ENCODE measurements around the gene NADSYN1.

NADSYN1 gene

DNA sequence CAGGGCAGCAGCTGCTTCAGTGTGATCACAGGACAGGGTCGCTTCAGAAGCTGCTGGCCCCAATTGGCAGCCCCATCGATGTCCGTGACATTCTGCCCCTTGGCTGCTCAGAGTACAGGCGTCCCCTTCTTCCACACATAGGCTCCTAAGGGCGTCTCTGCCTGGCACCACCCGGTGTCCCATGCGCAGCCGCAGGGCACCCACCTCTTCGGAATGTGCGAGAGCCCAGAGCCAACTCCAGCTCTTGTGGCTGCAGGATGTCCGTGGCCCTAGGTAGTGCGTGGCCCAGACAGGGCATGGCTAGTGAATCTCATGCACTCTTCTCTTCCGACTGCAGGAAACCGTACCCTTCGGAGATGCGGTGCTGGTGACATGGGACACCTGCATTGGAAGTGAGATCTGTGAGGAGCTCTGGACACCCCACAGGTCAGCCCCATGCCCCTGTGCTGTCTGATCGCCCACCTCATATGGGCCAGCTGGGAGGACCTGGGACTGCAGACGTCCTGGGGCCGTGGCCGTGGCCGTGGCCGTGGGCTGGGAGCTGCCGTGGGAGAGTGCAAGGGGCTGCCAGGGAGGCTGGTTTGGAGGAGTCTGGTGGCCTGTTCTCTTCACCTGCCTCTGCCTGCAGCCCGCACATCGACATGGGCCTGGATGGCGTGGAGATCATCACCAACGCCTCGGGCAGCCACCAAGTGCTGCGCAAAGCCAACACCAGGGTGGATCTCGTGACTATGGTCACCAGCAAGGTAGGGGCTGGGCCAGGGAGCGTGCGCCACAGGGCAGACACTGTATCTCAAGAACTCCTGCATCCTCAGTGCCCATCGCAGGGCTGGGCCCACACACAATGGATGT is 20.2 kb downstream of the NADSYN1 start:
- Mint-ChIP-seq H3K36me3 (peaks cover 64% of the 10 kb centered on the region), H3K4me3 (no peak overlapping the region), H3K9me3 (no peaks in the 10 kb centered on the region), H3K4me1 (no peaks in the 10 kb centered on the region), H3K27ac (no peak overlapping the region)
- DNase-seq (ENCODE audit: low spot score in 2 of 2) (no peak), ATAC-seq (no peak)

- DNase-seq (ENCODE audit: low spot score in 2 of 2) (no peak), ATAC-seq (no peak)
- peaks cover 70% of the 10 kb centered on the region for H3K36me3 Mint-ChIP-seq
- H3K4me3 Mint-ChIP-seq, result no peak overlapping the region
- no peak overlapping the region for H3K27ac Mint-ChIP-seq
- no peaks in the 10 kb centered on the region for H3K4me1 Mint-ChIP-seq
- H3K9me3 Mint-ChIP-seq, result no peaks in the 10 kb centered on the region
These were observed 20.7 kb downstream of the NADSYN1 start for GRCh38 chr11:71473793-71474080.

DNA sequence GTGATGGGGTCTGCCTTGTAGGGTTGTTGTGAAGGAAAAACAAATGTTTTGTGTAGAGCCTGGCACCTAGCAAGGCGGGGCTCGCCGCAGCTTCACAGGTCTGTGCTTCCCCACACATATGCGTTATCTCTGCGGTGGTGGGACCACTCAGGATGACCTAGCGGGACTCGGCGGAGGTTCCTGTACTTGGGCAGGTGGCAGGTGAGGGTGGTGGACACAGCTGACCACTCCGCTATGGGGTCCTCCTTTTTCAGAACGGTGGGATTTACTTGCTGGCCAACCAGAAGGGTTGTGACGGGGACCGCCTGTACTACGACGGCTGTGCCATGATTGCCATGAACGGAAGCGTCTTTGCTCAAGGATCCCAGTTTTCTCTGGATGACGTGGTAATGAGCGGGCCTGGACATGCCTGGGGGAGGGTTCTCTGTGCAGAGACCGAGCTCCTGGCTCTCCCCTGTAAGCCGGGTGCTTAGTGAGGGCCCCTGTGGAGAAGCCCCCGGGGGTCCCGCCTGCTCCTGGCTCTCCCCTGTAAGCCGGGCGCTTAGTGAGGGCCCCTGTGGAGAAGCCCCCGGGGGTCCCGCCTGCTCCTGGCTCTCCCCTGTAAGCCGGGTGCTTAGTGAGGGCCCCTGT is 21.3 kb downstream of the NADSYN1 start:
- H3K4me1 Mint-ChIP-seq, result no peaks in the 10 kb centered on the region
- no peak overlapping the region for H3K27ac Mint-ChIP-seq
- H3K4me3 Mint-ChIP-seq, result no peak overlapping the region
- no peaks in the 10 kb centered on the region for H3K9me3 Mint-ChIP-seq
- no peak for DNase-seq (ENCODE audit: low spot score in 2 of 2)
- peaks cover 75% of the 10 kb centered on the region for H3K36me3 Mint-ChIP-seq
- ATAC-seq, result no peak

GRCh38 chr11:71474771-71475483 is 21.9 kb downstream of the NADSYN1 start:
- DNase-seq (ENCODE audit: low spot score in 2 of 2), result no peak
- no peak for ATAC-seq
- no peaks in the 10 kb centered on the region for H3K4me1 Mint-ChIP-seq
- peaks cover 82% of the 10 kb centered on the region for H3K36me3 Mint-ChIP-seq
- H3K4me3 Mint-ChIP-seq, result no peak overlapping the region
- no peaks in the 10 kb centered on the region for H3K9me3 Mint-ChIP-seq
- H3K27ac Mint-ChIP-seq, result no peak overlapping the region

DNA sequence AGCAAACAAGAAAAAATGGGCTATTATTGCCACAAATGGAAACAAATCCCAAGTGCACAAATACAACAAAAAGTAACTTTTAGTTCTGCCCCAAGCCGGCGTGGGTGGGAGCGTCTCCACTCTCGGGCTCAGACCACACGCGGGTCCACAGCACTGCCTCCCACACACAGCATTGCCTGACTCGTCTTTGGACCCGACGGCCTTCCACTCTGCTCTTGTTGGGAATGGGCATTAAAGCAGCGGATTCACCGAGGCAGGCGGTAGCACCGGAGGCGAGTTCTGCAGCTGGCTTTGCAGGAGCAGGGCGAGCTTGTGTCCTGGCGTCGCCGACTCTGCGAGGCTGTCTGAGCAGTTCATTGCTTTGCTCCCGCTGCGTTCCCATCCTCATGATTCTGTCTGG is 23.0 kb downstream of the NADSYN1 start:
- Mint-ChIP-seq H3K27ac (no peak overlapping the region), H3K36me3 (peaks cover 93% of the 10 kb centered on the region), H3K4me3 (no peak overlapping the region), H3K9me3 (no peaks in the 10 kb centered on the region), H3K4me1 (no peaks in the 10 kb centered on the region)
- DNase-seq (ENCODE audit: low spot score in 2 of 2) (no peak), ATAC-seq (no peak)

DNA sequence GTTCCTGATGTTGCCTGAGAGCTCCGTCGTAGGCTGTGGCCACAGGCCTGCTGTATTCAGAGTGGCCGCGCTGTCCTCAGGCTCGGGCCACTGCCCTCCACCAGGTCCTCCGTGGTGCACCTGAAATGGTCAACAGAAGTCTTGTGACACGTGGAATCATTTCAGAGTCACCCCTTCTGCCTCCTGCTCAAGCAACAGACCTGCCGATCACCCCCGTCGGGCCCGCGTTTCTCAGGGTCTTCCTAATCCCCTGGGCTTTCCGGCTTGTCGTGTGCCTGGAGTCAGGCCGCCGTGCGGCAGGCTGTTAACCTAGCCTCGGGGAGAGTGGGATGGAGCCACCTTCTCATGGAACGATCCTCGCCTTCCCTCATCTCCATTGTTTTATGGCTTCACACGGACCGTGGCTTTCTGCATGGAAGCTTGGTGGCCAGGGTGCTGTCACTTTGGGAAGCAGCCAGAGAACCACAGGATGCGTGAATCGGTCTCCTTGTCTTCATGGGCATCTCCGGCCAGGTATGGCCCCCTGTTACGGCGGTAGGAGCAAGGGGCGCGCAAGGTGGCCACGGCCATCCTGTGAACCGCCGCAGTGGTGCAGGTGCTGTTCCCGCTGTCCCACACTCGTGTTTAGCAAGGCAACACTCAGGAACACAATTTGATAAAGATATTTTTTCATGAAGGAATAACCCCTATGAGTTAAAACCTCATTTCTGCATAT is 24.1 kb downstream of the NADSYN1 start:
- no peaks in the 10 kb centered on the region for H3K4me1 Mint-ChIP-seq
- DNase-seq (ENCODE audit: low spot score in 2 of 2) (no peak), ATAC-seq (no peak)
- H3K27ac Mint-ChIP-seq, result no peak overlapping the region
- no peaks in the 10 kb centered on the region for H3K9me3 Mint-ChIP-seq
- H3K4me3 Mint-ChIP-seq, result no peak overlapping the region
- H3K36me3 Mint-ChIP-seq, result peaks cover 94% of the 10 kb centered on the region

DNA sequence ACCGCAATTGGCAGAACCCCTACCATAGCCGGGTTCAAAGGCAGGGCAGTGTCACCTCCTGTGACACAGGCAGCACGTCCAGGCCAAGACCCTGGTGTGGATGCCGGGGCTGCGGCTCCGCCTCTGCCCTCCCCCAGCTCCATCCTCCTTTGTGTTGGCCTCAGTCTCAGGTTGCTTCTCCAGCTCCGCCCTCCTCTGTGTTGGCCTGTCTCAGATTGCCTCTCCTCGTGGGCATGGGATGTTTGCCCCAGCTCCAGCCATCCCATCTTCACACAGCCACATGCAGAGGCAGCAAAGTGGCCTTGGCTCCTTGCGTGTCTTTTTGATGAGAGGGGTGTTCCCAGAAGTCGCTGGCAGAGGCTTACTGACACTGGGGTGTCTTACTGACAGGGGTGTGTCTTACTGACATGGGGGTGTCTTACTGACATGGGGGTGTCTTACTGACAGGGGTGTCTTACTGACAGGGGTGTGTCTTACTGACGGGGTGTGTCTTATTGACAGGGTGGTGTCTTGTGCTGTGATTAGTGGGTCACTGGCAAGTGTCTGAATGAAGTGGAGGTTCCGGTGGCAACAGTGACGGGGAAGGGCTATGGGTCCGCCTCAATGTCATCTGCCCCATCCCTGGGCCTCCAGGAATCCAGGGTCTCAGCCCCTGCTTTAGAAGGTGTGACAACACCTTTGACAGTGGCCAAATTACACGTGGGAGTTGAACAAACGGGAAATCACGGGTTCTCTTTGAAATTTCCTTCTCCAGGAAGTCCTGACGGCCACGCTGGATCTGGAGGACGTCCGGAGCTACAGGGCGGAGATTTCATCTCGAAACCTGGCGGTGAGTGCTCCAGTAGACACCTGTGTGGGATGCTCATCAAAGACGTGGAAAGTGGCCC is 24.9 kb downstream of the NADSYN1 start:
- Mint-ChIP-seq H3K9me3 (no peaks in the 10 kb centered on the region), H3K36me3 (peaks cover 87% of the 10 kb centered on the region), H3K4me1 (no peaks in the 10 kb centered on the region), H3K27ac (no peak overlapping the region), H3K4me3 (no peak overlapping the region)
- ATAC-seq (no peak), DNase-seq (ENCODE audit: low spot score in 2 of 2) (no peak)

DNA sequence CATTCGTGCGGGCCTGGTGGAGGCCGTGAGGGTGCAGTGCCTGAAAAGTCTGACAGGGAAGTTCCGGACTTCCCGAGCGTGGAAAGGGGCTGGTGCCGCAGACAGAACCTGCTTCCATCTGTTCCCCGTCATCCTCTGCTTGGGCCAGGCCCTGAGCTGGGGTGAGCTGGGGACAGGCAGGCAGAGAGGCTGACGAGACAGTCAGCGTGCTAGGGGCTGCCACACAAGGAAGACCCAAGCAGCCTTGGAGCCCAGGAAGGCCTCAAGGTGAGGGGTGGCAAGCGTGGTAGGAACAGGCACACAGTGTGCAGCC is 25.5 kb downstream of the NADSYN1 start:
- DNase-seq (ENCODE audit: low spot score in 2 of 2) (no peak), ATAC-seq (no peak)
- Mint-ChIP-seq H3K9me3 (no peaks in the 10 kb centered on the region), H3K36me3 (peaks cover 89% of the 10 kb centered on the region), H3K4me1 (no peaks in the 10 kb centered on the region), H3K27ac (no peak overlapping the region), H3K4me3 (no peak overlapping the region)

GRCh38 chr11:71481101-71481960 is 28.3 kb downstream of the NADSYN1 start:
- H3K36me3 Mint-ChIP-seq, result peaks cover 87% of the 10 kb centered on the region
- ATAC-seq (no peak), DNase-seq (ENCODE audit: low spot score in 2 of 2) (no peak)
- H3K9me3 Mint-ChIP-seq, result no peaks in the 10 kb centered on the region
- H3K4me1 Mint-ChIP-seq, result peaks cover 13% of the 10 kb centered on the region
- H3K27ac Mint-ChIP-seq, result no peak overlapping the region
- H3K4me3 Mint-ChIP-seq, result no peak overlapping the region

DNA sequence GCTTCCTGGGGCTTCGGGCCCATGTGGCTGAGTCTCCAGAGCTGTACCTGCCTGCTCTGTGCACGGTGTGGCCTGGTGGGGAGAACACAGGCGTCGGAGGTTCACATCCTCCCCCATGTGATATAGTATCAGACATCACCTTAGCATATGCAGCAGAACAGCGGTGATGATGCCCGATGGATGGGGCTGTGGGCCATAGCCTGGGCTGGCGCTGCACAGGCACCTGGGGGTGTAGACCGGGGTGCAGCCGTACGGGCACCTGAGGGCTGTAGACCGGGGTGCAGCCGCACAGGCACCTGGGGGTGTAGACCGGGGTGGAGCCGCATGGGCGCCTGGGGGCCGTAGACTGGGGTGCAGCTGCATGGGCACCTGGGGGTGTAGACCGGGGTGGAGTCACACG is 29.2 kb downstream of the NADSYN1 start:
- H3K4me1 Mint-ChIP-seq, result peaks cover 13% of the 10 kb centered on the region
- no peaks in the 10 kb centered on the region for H3K9me3 Mint-ChIP-seq
- no peak overlapping the region for H3K27ac Mint-ChIP-seq
- no peak for DNase-seq (ENCODE audit: low spot score in 2 of 2)
- H3K36me3 Mint-ChIP-seq, result peaks cover 87% of the 10 kb centered on the region
- ATAC-seq, result no peak
- no peak overlapping the region for H3K4me3 Mint-ChIP-seq

GRCh38 chr11:71482746-71483364 is 29.9 kb downstream of the NADSYN1 start:
- DNase-seq (ENCODE audit: low spot score in 2 of 2), result no peak
- Mint-ChIP-seq H3K36me3 (peaks cover 87% of the 10 kb centered on the region), H3K4me1 (peaks cover 16% of the 10 kb centered on the region), H3K4me3 (no peak overlapping the region), H3K9me3 (no peaks in the 10 kb centered on the region), H3K27ac (no peak overlapping the region)
- no peak for ATAC-seq

- DNase-seq (ENCODE audit: low spot score in 2 of 2) (no peak), ATAC-seq (no peak)
- Mint-ChIP-seq H3K4me3 (no peak overlapping the region), H3K4me1 (peaks cover 24% of the 10 kb centered on the region), H3K27ac (no peak overlapping the region), H3K36me3 (peaks cover 87% of the 10 kb centered on the region), H3K9me3 (no peaks in the 10 kb centered on the region)
These were observed 30.7 kb downstream of the NADSYN1 start for GRCh38 chr11:71483692-71484091.

GRCh38 chr11:71484248-71485062 is 31.5 kb downstream of the NADSYN1 start:
- peaks cover 32% of the 10 kb centered on the region for H3K4me1 Mint-ChIP-seq
- no peak overlapping the region for H3K27ac Mint-ChIP-seq
- peaks cover 87% of the 10 kb centered on the region for H3K36me3 Mint-ChIP-seq
- DNase-seq (ENCODE audit: low spot score in 2 of 2) (no peak), ATAC-seq (no peak)
- no peak overlapping the region for H3K4me3 Mint-ChIP-seq
- H3K9me3 Mint-ChIP-seq, result no peaks in the 10 kb centered on the region

Data from stimulated activated effector memory CD8-positive, alpha-beta T cell treated with anti-CD3 and anti-CD28 coated beads, Interleukin-12 subunit alpha, Interleukin-12 subunit beta, amount 100 ng/mL, for 72 hours (primary cell).